Measurements from ENCODE around the gene PALLD.

PALLD gene

GRCh38 chr4:168641811-168642140, 144.9 kb downstream of the PALLD start:
- Histone ChIP-seq H3K4me1 (ENCODE audit: control insufficient read depth, insufficient read depth, low read length) (no peaks in the 10 kb centered on the region), H3K27me3 (ENCODE audit: control insufficient read depth, insufficient read depth, low read length) (no peaks in the 10 kb centered on the region), H3K27ac (ENCODE audit: low read depth, low read length) (no peak overlapping the region)

GRCh38 chr4:168642591-168642990, 145.7 kb downstream of the PALLD start:
- H3K27ac ChIP-seq (ENCODE audit: low read depth, low read length): no peak overlapping the region

More at GRCh38 chr4:168641811-168642140, 144.9 kb downstream of the PALLD start:
- no peak overlapping the region for H3K4me3 ChIP-seq (ENCODE audit: low read depth, low read length)
- H3K36me3 ChIP-seq (ENCODE audit: control insufficient read depth, insufficient read depth, low read length): no peaks in the 10 kb centered on the region
- no peaks in the 10 kb centered on the region for H3K9me3 ChIP-seq (ENCODE audit: control insufficient read depth, insufficient read depth, low read length)
- H3K9ac ChIP-seq (ENCODE audit: low read depth, low read length): no peak overlapping the region

GRCh38 chr4:168643111-168643795, 146.4 kb downstream of the PALLD start:
- Histone ChIP-seq H3K9ac (ENCODE audit: low read depth, low read length) (no peak overlapping the region), H3K4me1 (ENCODE audit: control insufficient read depth, insufficient read depth, low read length) (no peaks in the 10 kb centered on the region), H3K36me3 (ENCODE audit: control insufficient read depth, insufficient read depth, low read length) (no peaks in the 10 kb centered on the region), H3K9me3 (ENCODE audit: control insufficient read depth, insufficient read depth, low read length) (no peaks in the 10 kb centered on the region), H3K4me3 (ENCODE audit: low read depth, low read length) (no peak overlapping the region), H3K27me3 (ENCODE audit: control insufficient read depth, insufficient read depth, low read length) (no peaks in the 10 kb centered on the region), H3K27ac (ENCODE audit: low read depth, low read length) (no peak overlapping the region)

More at GRCh38 chr4:168642591-168642990, 145.7 kb downstream of the PALLD start:
- Histone ChIP-seq H3K4me3 (ENCODE audit: low read depth, low read length) (no peak overlapping the region), H3K9me3 (ENCODE audit: control insufficient read depth, insufficient read depth, low read length) (no peaks in the 10 kb centered on the region), H3K27me3 (ENCODE audit: control insufficient read depth, insufficient read depth, low read length) (no peaks in the 10 kb centered on the region), H3K36me3 (ENCODE audit: control insufficient read depth, insufficient read depth, low read length) (no peaks in the 10 kb centered on the region), H3K9ac (ENCODE audit: low read depth, low read length) (no peak overlapping the region), H3K4me1 (ENCODE audit: control insufficient read depth, insufficient read depth, low read length) (no peaks in the 10 kb centered on the region)

- no peak overlapping the region for H3K4me3 ChIP-seq (ENCODE audit: low read depth, low read length)
- H3K36me3 ChIP-seq (ENCODE audit: control insufficient read depth, insufficient read depth, low read length): no peaks in the 10 kb centered on the region
- no peaks in the 10 kb centered on the region for H3K27me3 ChIP-seq (ENCODE audit: control insufficient read depth, insufficient read depth, low read length)
- H3K9ac ChIP-seq (ENCODE audit: low read depth, low read length): no peak overlapping the region
- H3K4me1 ChIP-seq (ENCODE audit: control insufficient read depth, insufficient read depth, low read length): no peaks in the 10 kb centered on the region
- no peak overlapping the region for H3K27ac ChIP-seq (ENCODE audit: low read depth, low read length)
- no peaks in the 10 kb centered on the region for H3K9me3 ChIP-seq (ENCODE audit: control insufficient read depth, insufficient read depth, low read length)
These were observed 146.9 kb downstream of the PALLD start for GRCh38 chr4:168643796-168644159.

GRCh38 chr4:168646001-168646768, 149.3 kb downstream of the PALLD start:
- Histone ChIP-seq H3K36me3 (ENCODE audit: control insufficient read depth, insufficient read depth, low read length) (no peaks in the 10 kb centered on the region), H3K9ac (ENCODE audit: low read depth, low read length) (no peak overlapping the region), H3K9me3 (ENCODE audit: control insufficient read depth, insufficient read depth, low read length) (no peaks in the 10 kb centered on the region), H3K27me3 (ENCODE audit: control insufficient read depth, insufficient read depth, low read length) (no peaks in the 10 kb centered on the region), H3K27ac (ENCODE audit: low read depth, low read length) (no peak overlapping the region), H3K4me1 (ENCODE audit: control insufficient read depth, insufficient read depth, low read length) (peaks cover 5% of the 10 kb centered on the region), H3K4me3 (ENCODE audit: low read depth, low read length) (no peak overlapping the region)

GRCh38 chr4:168647646-168648375, 151.0 kb downstream of the PALLD start:
- no peaks in the 10 kb centered on the region for H3K27me3 ChIP-seq (ENCODE audit: control insufficient read depth, insufficient read depth, low read length)
- H3K4me1 ChIP-seq (ENCODE audit: control insufficient read depth, insufficient read depth, low read length): peaks cover 20% of the 10 kb centered on the region
- H3K9me3 ChIP-seq (ENCODE audit: control insufficient read depth, insufficient read depth, low read length): no peaks in the 10 kb centered on the region
- no peak overlapping the region for H3K4me3 ChIP-seq (ENCODE audit: low read depth, low read length)
- no peaks in the 10 kb centered on the region for H3K36me3 ChIP-seq (ENCODE audit: control insufficient read depth, insufficient read depth, low read length)
- H3K9ac ChIP-seq (ENCODE audit: low read depth, low read length): no peak overlapping the region
- no peak overlapping the region for H3K27ac ChIP-seq (ENCODE audit: low read depth, low read length)

- no peaks in the 10 kb centered on the region for H3K36me3 ChIP-seq (ENCODE audit: control insufficient read depth, insufficient read depth, low read length)
- H3K4me1 ChIP-seq (ENCODE audit: control insufficient read depth, insufficient read depth, low read length): peaks cover 21% of the 10 kb centered on the region
- no peaks in the 10 kb centered on the region for H3K27me3 ChIP-seq (ENCODE audit: control insufficient read depth, insufficient read depth, low read length)
- no peaks in the 10 kb centered on the region for H3K9me3 ChIP-seq (ENCODE audit: control insufficient read depth, insufficient read depth, low read length)
- H3K4me3 ChIP-seq (ENCODE audit: low read depth, low read length): no peak overlapping the region
- H3K9ac ChIP-seq (ENCODE audit: low read depth, low read length): no peak overlapping the region
- H3K27ac ChIP-seq (ENCODE audit: low read depth, low read length): no peak overlapping the region
These were observed 151.6 kb downstream of the PALLD start for GRCh38 chr4:168648494-168648893.

GRCh38 chr4:168648929-168649328, 152.1 kb downstream of the PALLD start:
- H3K9ac ChIP-seq (ENCODE audit: low read depth, low read length): no peak overlapping the region
- H3K36me3 ChIP-seq (ENCODE audit: control insufficient read depth, insufficient read depth, low read length): no peaks in the 10 kb centered on the region
- no peaks in the 10 kb centered on the region for H3K9me3 ChIP-seq (ENCODE audit: control insufficient read depth, insufficient read depth, low read length)
- peaks cover 22% of the 10 kb centered on the region for H3K4me1 ChIP-seq (ENCODE audit: control insufficient read depth, insufficient read depth, low read length)
- H3K4me3 ChIP-seq (ENCODE audit: low read depth, low read length): no peak overlapping the region
- H3K27ac ChIP-seq (ENCODE audit: low read depth, low read length): no peak overlapping the region
- no peaks in the 10 kb centered on the region for H3K27me3 ChIP-seq (ENCODE audit: control insufficient read depth, insufficient read depth, low read length)

GRCh38 chr4:168651374-168651773, 154.5 kb downstream of the PALLD start:
- peaks cover 33% of the 10 kb centered on the region for H3K4me1 ChIP-seq (ENCODE audit: control insufficient read depth, insufficient read depth, low read length)

GRCh38 chr4:168651864-168652263, 155.0 kb downstream of the PALLD start:
- Histone ChIP-seq H3K4me3 (ENCODE audit: low read depth, low read length) (no peak overlapping the region), H3K27ac (ENCODE audit: low read depth, low read length) (no peak overlapping the region), H3K36me3 (ENCODE audit: control insufficient read depth, insufficient read depth, low read length) (no peaks in the 10 kb centered on the region), H3K4me1 (ENCODE audit: control insufficient read depth, insufficient read depth, low read length) (peaks cover 33% of the 10 kb centered on the region), H3K9me3 (ENCODE audit: control insufficient read depth, insufficient read depth, low read length) (no peaks in the 10 kb centered on the region), H3K9ac (ENCODE audit: low read depth, low read length) (no peak overlapping the region), H3K27me3 (ENCODE audit: control insufficient read depth, insufficient read depth, low read length) (no peaks in the 10 kb centered on the region)

More at GRCh38 chr4:168651374-168651773, 154.5 kb downstream of the PALLD start:
- no peaks in the 10 kb centered on the region for H3K27me3 ChIP-seq (ENCODE audit: control insufficient read depth, insufficient read depth, low read length)
- no peaks in the 10 kb centered on the region for H3K36me3 ChIP-seq (ENCODE audit: control insufficient read depth, insufficient read depth, low read length)
- no peak overlapping the region for H3K9ac ChIP-seq (ENCODE audit: low read depth, low read length)
- no peak overlapping the region for H3K27ac ChIP-seq (ENCODE audit: low read depth, low read length)
- no peak overlapping the region for H3K4me3 ChIP-seq (ENCODE audit: low read depth, low read length)
- H3K9me3 ChIP-seq (ENCODE audit: control insufficient read depth, insufficient read depth, low read length): no peaks in the 10 kb centered on the region

GRCh38 chr4:168652755-168653154, 155.9 kb downstream of the PALLD start:
- Histone ChIP-seq H3K9me3 (ENCODE audit: control insufficient read depth, insufficient read depth, low read length) (no peaks in the 10 kb centered on the region), H3K27ac (ENCODE audit: low read depth, low read length) (no peak overlapping the region), H3K9ac (ENCODE audit: low read depth, low read length) (no peak overlapping the region), H3K36me3 (ENCODE audit: control insufficient read depth, insufficient read depth, low read length) (no peaks in the 10 kb centered on the region), H3K27me3 (ENCODE audit: control insufficient read depth, insufficient read depth, low read length) (no peaks in the 10 kb centered on the region), H3K4me1 (ENCODE audit: control insufficient read depth, insufficient read depth, low read length) (peaks cover 33% of the 10 kb centered on the region), H3K4me3 (ENCODE audit: low read depth, low read length) (no peak overlapping the region)

All from HUES48 (cell line).